HEK293 (cell line): ENCODE measurements around the gene ASPSCR1.
A peak's percentile ranks its signal among the peaks of the same experiment; 100 is the strongest.

Experiments used
- CTCF ChIA-PET: fragments of 350-600 bp; formaldehyde crosslinking; extraction: SDS; loops from one replicate; lab custom pipeline; 2021; ENCODE audit warnings: antibody characterized with exemption; lab: Yijun Ruan, JAX
- POLR2A ChIA-PET: fragments of 300-600 bp; formaldehyde crosslinking; extraction: SDS; loops from one replicate; lab custom pipeline; 2020; ENCODE audit warnings: antibody characterized with exemption, inconsistent platforms; lab: Yijun Ruan, JAX
- H3K27ac ChIP-seq: fragments of 200-500 bp; sonication (Bioruptor generic); 2 replicates; pipeline ENCODE4 v1.5.1; 2014; ENCODE audit warnings: low read depth, low read length, control low read depth, inconsistent platforms; ENCODE audit errors: extremely low read depth
- H3K36me3 ChIP-seq, 2 experiments: fragments of 200-500 bp in 1 of 2; sonication (Bioruptor generic) in 1 of 2; 1 replicate in 1 of 2; 2 replicates in 1 of 2; pipeline ENCODE4 v1.5.1; 2014 to 2017; ENCODE audit warnings: inconsistent platforms in 2 of 2, low read length in 2 of 2; ENCODE audit not compliant: control insufficient read depth in 2 of 2, insufficient read depth in 1 of 2
- H3K4me1 ChIP-seq: fragments of 200-500 bp; sonication (Bioruptor generic); 2 replicates; pipeline ENCODE4 v1.5.1; 2014; ENCODE audit warnings: mild to moderate bottlenecking, low read length, inconsistent platforms; ENCODE audit not compliant: control insufficient read depth, insufficient read depth
- H3K4me3 ChIP-seq: 2 replicates; pipeline ENCODE4 v1.5.1; 2011; ENCODE audit warnings: low read depth, mild to moderate bottlenecking, control low read depth, low read length, moderate library complexity
- H3K9me3 ChIP-seq: fragments of 200-500 bp; sonication (Bioruptor generic); 2 replicates; pipeline ENCODE4 v1.5.1; 2014; ENCODE audit warnings: low read depth, low read length, inconsistent platforms; ENCODE audit not compliant: control insufficient read depth, insufficient read depth
- EGR2 ChIP-seq: fragments of 450-650 bp; formaldehyde crosslinking; IDR thresholded peaks from 2 replicates; pipeline ENCODE4 v1.5.1; 2016; ENCODE audit warnings: low read depth, missing biosample characterization, missing genetic modification characterization
- KLF10 ChIP-seq: fragments of 450-650 bp; IDR thresholded peaks from 2 replicates; pipeline ENCODE4 v1.5.1; 2018; ENCODE audit warnings: missing biosample characterization, mild to moderate bottlenecking, missing genetic modification characterization
- PBX3 ChIP-seq: sonication (generic); formaldehyde crosslinking; IDR thresholded peaks from 2 replicates; pipeline ENCODE4 v1.8.1; 2022; ENCODE audit warnings: mild to moderate bottlenecking, moderate library complexity, missing genetic modification reagents
- PRDM4 ChIP-seq: fragments of 450-650 bp; formaldehyde crosslinking; IDR thresholded peaks from 2 replicates; pipeline ENCODE4 v1.5.1; 2017; ENCODE audit warnings: missing biosample characterization, missing genetic modification characterization
- YY1 ChIP-seq: fragments of 450-650 bp; formaldehyde crosslinking; IDR thresholded peaks from 2 replicates; pipeline ENCODE4 v1.5.1; 2018; ENCODE audit warnings: missing biosample characterization, missing genetic modification characterization
- ZBTB1 ChIP-seq: fragments of 450-650 bp; formaldehyde crosslinking; IDR thresholded peaks from 2 replicates; pipeline ENCODE4 v1.5.1; 2016; ENCODE audit warnings: missing biosample characterization, missing genetic modification characterization
- ZBTB17 ChIP-seq: fragments of 450-650 bp; formaldehyde crosslinking; IDR thresholded peaks from 2 replicates; pipeline ENCODE4 v1.5.1; 2016; ENCODE audit warnings: missing biosample characterization, missing genetic modification characterization
- ZBTB20 ChIP-seq: fragments of 450-650 bp; formaldehyde crosslinking; IDR thresholded peaks from 2 replicates; pipeline ENCODE4 v1.5.1; 2016; ENCODE audit warnings: missing biosample characterization, missing genetic modification characterization
- ZBTB48 ChIP-seq: fragments of 450-650 bp; formaldehyde crosslinking; IDR thresholded peaks from 2 replicates; pipeline ENCODE4 v1.5.1; 2016; ENCODE audit warnings: missing biosample characterization, missing genetic modification characterization
- ZBTB8A ChIP-seq: fragments of 450-650 bp; formaldehyde crosslinking; IDR thresholded peaks from 2 replicates; pipeline ENCODE4 v1.5.1; 2016; ENCODE audit warnings: missing biosample characterization, missing genetic modification characterization
- ZNF169 ChIP-seq: fragments of 450-650 bp; formaldehyde crosslinking; IDR thresholded peaks from 2 replicates; pipeline ENCODE4 v1.5.1; 2016; ENCODE audit warnings: missing biosample characterization, missing genetic modification characterization
- ZNF223 ChIP-seq: fragments of 450-650 bp; formaldehyde crosslinking; IDR thresholded peaks from 2 replicates; pipeline ENCODE4 v1.5.1; 2016; ENCODE audit warnings: missing biosample characterization, missing genetic modification characterization
- ZNF302 ChIP-seq: fragments of 450-650 bp; formaldehyde crosslinking; IDR thresholded peaks from 2 replicates; pipeline ENCODE4 v1.5.1; 2016; ENCODE audit warnings: missing biosample characterization, missing genetic modification characterization, low read depth
- ZNF433 ChIP-seq: fragments of 450-650 bp; formaldehyde crosslinking; IDR thresholded peaks from 2 replicates; pipeline ENCODE4 v1.5.1; 2016; ENCODE audit warnings: missing biosample characterization, missing genetic modification characterization, low read depth
- ZNF48 ChIP-seq: fragments of 450-650 bp; formaldehyde crosslinking; IDR thresholded peaks from 2 replicates; pipeline ENCODE4 v1.5.1; 2016; ENCODE audit warnings: missing biosample characterization, missing genetic modification characterization
- ZNF571 ChIP-seq: fragments of 450-650 bp; formaldehyde crosslinking; IDR thresholded peaks from 2 replicates; pipeline ENCODE4 v1.5.0; 2017; ENCODE audit warnings: missing biosample characterization, missing genetic modification characterization
- ZNF580 ChIP-seq: fragments of 450-650 bp; formaldehyde crosslinking; IDR thresholded peaks from 2 replicates; pipeline ENCODE4 v1.5.1; 2016; ENCODE audit warnings: missing biosample characterization, missing genetic modification characterization
- ZNF785 ChIP-seq: fragments of 450-650 bp; formaldehyde crosslinking; IDR thresholded peaks from 2 replicates; pipeline ENCODE4 v1.5.1; 2016; ENCODE audit warnings: missing biosample characterization, missing genetic modification characterization
- ZSCAN16 ChIP-seq: fragments of 450-650 bp; formaldehyde crosslinking; IDR thresholded peaks from 2 replicates; pipeline ENCODE4 v1.5.1; 2016; ENCODE audit warnings: missing biosample characterization, missing genetic modification characterization
- TF ChIP-seq, protein P1 (sequence below): fragments of 450-650 bp; formaldehyde crosslinking; IDR thresholded peaks from 2 replicates; pipeline ENCODE4 v1.5.1; 2017; ENCODE audit warnings: missing biosample characterization, missing genetic modification characterization
- TF ChIP-seq, protein P2 (sequence below): fragments of 450-650 bp; IDR thresholded peaks from 2 replicates; pipeline ENCODE4 v1.5.1; 2018; ENCODE audit warnings: missing biosample characterization, missing genetic modification characterization

The ASPSCR1 gene

GRCh38 chr17:82019690-82020571, 42.5 kb downstream of the ASPSCR1 start (continued):
- TF ChIP-seq ZBTB17 (peak; percentile 57), ZNF169 (tag by site-specific recombination) (no peak), ZNF580 (no peak), EGR2 (tag by site-specific recombination) (0 out of 2 replicates have a peak, but pooled peaks have one; percentile 45), PRDM4 (tag by site-specific recombination) (no peak), ZSCAN16 (no peak), ZBTB20 (tag by site-specific recombination) (no peak), ZNF433 (tag by site-specific recombination) (no peak), ZBTB1 (tag by site-specific recombination) (no peak), ZNF571 (tag by site-specific recombination) (no peak), ZNF223 (tag by site-specific recombination) (no peak), KLF10 (tag by site-specific recombination) (no peak), ZNF48 (no peak)

DNA sequence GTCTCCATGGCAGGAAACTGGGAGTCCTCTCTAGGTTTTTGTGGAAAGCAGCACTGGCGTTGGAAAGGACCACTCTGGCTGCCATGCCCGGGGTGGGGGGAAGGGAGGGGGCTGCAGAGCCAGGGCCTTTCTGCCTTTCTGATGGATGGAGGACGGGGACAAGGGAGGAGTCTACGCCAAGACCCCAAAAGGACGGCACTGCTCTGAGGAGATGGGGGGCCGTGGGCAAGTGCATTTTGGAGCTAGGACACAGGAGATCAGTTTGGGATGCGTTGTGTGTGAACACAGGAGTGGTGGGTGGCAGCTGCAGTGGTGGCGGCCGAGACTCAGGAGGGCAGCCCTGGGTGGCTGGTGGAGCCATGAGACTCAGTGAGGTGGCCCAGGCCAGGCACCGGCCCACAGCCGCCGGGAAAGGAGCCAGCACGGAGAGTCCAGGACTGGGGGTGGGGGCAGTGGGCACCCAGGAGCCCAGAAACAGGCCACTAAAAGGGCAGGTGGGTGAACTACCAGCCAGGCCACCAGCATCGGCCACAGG, 43.2 kb downstream of the ASPSCR1 start:
- TF ChIP-seq PBX3 (CRISPR knock-in tag) (peak; percentile 10; the same call in 1 of the 2 replicates), ZNF571 (tag by site-specific recombination) (no peak)
- ChIA-PET POLR2A (interaction anchor here (0.5 to 5.1 kb wide), 13 partner anchors 10 to 298 kb away, joined by 3 to 61 read pairs (median 8); partner anchors contain the start of genes DCXR, NOTUM and RAC3), CTCF (interaction anchor here (0.6 to 7.6 kb wide), 31 partner anchors 8 to 284 kb away, joined by 3 to 105 read pairs (median 5); partner anchors contain the start of genes DCXR, MAFG, NOTUM and RAC3)
- H3K36me3 ChIP-seq, result peaks cover 0 to 30% of the 10 kb centered on the region in 2 experiments; a peak in 1 of 3 replicates
- H3K27ac ChIP-seq, result peak overlapping the region; percentile 38
- no peak overlapping the region for H3K4me3 ChIP-seq
- H3K9me3 ChIP-seq, result no peaks in the 10 kb centered on the region
- H3K4me1 ChIP-seq, result peaks cover 11% of the 10 kb centered on the region

DNA sequence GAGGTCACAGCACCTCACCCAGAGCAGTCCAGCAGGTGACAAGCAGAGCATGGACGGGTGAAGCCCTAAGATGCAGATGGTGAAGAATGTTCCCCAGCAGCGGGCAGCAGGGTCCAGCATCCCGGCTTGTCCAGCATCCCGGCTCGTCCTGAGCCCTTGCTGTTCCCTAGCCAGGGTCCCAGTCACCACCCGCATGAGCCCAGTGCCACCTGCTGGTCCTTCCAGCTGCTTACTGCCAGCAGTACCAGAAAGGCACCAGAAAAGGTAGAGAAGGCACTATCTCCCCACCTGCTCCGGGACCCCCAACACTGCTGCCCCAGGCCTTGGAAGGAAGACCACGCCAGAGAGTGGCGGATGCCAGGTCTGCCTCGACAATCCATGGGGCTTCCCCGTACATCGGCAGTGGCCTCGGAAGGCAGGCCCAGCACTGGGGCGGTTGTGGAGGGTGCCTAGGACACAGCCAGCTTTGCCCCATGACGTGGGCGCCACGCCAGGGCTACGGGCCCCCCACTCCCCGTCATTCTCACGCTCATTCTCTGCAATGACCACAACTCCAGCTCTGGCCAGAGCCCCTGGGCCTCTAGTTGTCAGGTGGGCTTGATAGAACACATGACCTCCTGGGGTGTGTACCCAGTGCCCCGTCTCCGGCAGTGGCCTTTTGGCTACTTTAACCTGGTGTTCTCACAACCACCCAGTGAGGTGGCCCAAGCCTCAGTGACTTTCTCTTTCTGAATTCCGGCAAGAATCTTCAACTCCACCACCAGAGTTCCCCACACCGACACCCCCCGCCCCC, 43.9 kb downstream of the ASPSCR1 start:
- Histone ChIP-seq H3K4me3 (peak overlapping the region; percentile 95), H3K4me1 (peaks cover 11% of the 10 kb centered on the region), H3K36me3 (peaks cover 0 to 37% of the 10 kb centered on the region in 2 experiments; a peak in 2 of 3 replicates), H3K27ac (peak overlapping the region; percentile 38), H3K9me3 (no peaks in the 10 kb centered on the region)
- ChIA-PET POLR2A (interaction anchor here (1.0 to 5.1 kb wide), 11 partner anchors 9 to 149 kb away, joined by 3 to 61 read pairs (median 8); partner anchors contain the start of genes DCXR, FASN, NOTUM and RAC3), CTCF (interaction anchor here (0.6 to 7.6 kb wide), 28 partner anchors 8 to 270 kb away, joined by 3 to 105 read pairs (median 4); partner anchors contain the start of genes DCXR, NOTUM and RAC3)
- no peak for TF ChIP-seq YY1
- TF ChIP-seq, protein P1, sequence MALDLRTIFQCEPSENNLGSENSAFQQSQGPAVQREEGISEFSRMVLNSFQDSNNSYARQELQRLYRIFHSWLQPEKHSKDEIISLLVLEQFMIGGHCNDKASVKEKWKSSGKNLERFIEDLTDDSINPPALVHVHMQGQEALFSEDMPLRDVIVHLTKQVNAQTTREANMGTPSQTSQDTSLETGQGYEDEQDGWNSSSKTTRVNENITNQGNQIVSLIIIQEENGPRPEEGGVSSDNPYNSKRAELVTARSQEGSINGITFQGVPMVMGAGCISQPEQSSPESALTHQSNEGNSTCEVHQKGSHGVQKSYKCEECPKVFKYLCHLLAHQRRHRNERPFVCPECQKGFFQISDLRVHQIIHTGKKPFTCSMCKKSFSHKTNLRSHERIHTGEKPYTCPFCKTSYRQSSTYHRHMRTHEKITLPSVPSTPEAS (tag by site-specific recombination), result no peak
- TF ChIP-seq ZNF302, result no peak
- no peak for TF ChIP-seq ZNF785 (tag by site-specific recombination)
- TF ChIP-seq, protein P2, sequence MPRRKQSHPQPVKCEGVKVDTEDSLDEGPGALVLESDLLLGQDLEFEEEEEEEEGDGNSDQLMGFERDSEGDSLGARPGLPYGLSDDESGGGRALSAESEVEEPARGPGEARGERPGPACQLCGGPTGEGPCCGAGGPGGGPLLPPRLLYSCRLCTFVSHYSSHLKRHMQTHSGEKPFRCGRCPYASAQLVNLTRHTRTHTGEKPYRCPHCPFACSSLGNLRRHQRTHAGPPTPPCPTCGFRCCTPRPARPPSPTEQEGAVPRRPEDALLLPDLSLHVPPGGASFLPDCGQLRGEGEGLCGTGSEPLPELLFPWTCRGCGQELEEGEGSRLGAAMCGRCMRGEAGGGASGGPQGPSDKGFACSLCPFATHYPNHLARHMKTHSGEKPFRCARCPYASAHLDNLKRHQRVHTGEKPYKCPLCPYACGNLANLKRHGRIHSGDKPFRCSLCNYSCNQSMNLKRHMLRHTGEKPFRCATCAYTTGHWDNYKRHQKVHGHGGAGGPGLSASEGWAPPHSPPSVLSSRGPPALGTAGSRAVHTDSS (tag by site-specific recombination), result no peak
- peak; percentile 96 for TF ChIP-seq ZBTB48 (tag by site-specific recombination)
- peak; percentile 81 for TF ChIP-seq ZBTB8A
